GM23248 (cell line): ENCODE measurements around the gene IQSEC1. TPM values are rescaled to one million over a fixed set of nuclear protein-coding genes. Genes with fewer than 3 reads are reported as not detected.

Source experiments
- DNase-seq: peaks from one replicate; pipeline ENCODE4 v3.0.0-alpha.2; 2015
- H2AFZ ChIP-seq: fragments of 200-600 bp; sonication (generic); 2 replicates; pipeline ENCODE4 v1.6.1; 2016; ENCODE audit warnings: antibody characterized with exemption
- H3F3A ChIP-seq: fragments of 200-600 bp; sonication (generic); 2 replicates; pipeline ENCODE4 v1.6.1; 2016; ENCODE audit warnings: mild to moderate bottlenecking, antibody characterized with exemption, mixed run types; ENCODE audit not compliant: insufficient read depth
- H3K27ac ChIP-seq: fragments of 200-600 bp; sonication (generic); 2 replicates; pipeline ENCODE4 v1.5.1; 2016; ENCODE audit warnings: mild to moderate bottlenecking
- H3K27me3 ChIP-seq: fragments of 200-600 bp; sonication (generic); replicated peaks from 2 replicates; pipeline ENCODE4 v1.6.1; 2016; ENCODE audit warnings: mild to moderate bottlenecking; ENCODE audit not compliant: insufficient read depth
- H3K36me3 ChIP-seq: fragments of 200-600 bp; sonication (generic); 2 replicates; pipeline ENCODE4 v1.6.1; 2016; ENCODE audit warnings: low read depth, mild to moderate bottlenecking
- H3K4me1 ChIP-seq: fragments of 200-600 bp; sonication (generic); 2 replicates; pipeline ENCODE4 v1.6.1; 2016; ENCODE audit warnings: mild to moderate bottlenecking; ENCODE audit not compliant: insufficient read depth
- H3K4me2 ChIP-seq: fragments of 200-600 bp; sonication (generic); one replicate; pipeline ENCODE4 v1.6.1; 2016; ENCODE audit warnings: mild to moderate bottlenecking; ENCODE audit not compliant: unreplicated experiment
- H3K4me3 ChIP-seq: fragments of 200-600 bp; sonication (generic); 2 replicates; pipeline ENCODE4 v1.5.1; 2016; ENCODE audit warnings: mild to moderate bottlenecking
- H3K79me2 ChIP-seq: fragments of 200-600 bp; sonication (generic); 2 replicates; pipeline ENCODE4 v1.6.1; 2016; ENCODE audit warnings: mild to moderate bottlenecking; ENCODE audit not compliant: insufficient read depth
- H3K9ac ChIP-seq: fragments of 200-600 bp; sonication (generic); 2 replicates; pipeline ENCODE4 v1.6.1; 2016; ENCODE audit warnings: mild to moderate bottlenecking
- H3K9me2 ChIP-seq: fragments of 200-600 bp; sonication (generic); 2 replicates; pipeline ENCODE4 v1.6.1; 2016; ENCODE audit warnings: mixed run types, mild to moderate bottlenecking, moderate library complexity; ENCODE audit not compliant: insufficient read depth
- H3K9me3 ChIP-seq: fragments of 200-600 bp; sonication (generic); one replicate; pipeline ENCODE4 v1.6.1; 2017; ENCODE audit warnings: low read depth
- H4K20me1 ChIP-seq: fragments of 200-600 bp; sonication (generic); 2 replicates; pipeline ENCODE4 v1.6.0; 2016; ENCODE audit not compliant: insufficient read depth
- EZH2 ChIP-seq: fragments of 200-600 bp; sonication (generic); IDR thresholded peaks from 2 replicates; pipeline ENCODE4 v1.6.1; 2018; ENCODE audit warnings: antibody characterized with exemption, mild to moderate bottlenecking; ENCODE audit not compliant: insufficient read depth, poor library complexity, severe bottlenecking
- EZH2phosphoT487 ChIP-seq: fragments of 200-600 bp; sonication (generic); IDR thresholded peaks from 2 replicates; pipeline ENCODE4 v1.6.1; 2018; ENCODE audit warnings: antibody characterized with exemption, moderate library complexity, mild to moderate bottlenecking, low read depth; ENCODE audit not compliant: insufficient read depth
- WGBS, 2 experiments: methylation state at CpG; one replicate each; pipeline ENCODE4 v1.1.6; 2015 to 2017; ENCODE audit warnings: low lambda C conversion rate in 2 of 2, low coverage in 1 of 2; ENCODE audit errors: missing lambda C conversion rate in 2 of 2; 5-methylcytosine and 5-hydroxymethylcytosine counted together
- in situ Hi-C: fragments of 300-500 bp; cut with MboI; formaldehyde crosslinking; loops from 2 replicates; pipeline ENCODE4 v1.15.0; 2020
- polyA plus RNA-seq: library from polyadenylated mRNA; unstranded; fragments of >200 nt; fragmentation: Nextera tagmentation; extraction: Ambion mirVana; gene quantifications from 2 replicates; pipeline ENCODE4 v1.2.1, GENCODE V29; 2016
- total RNA-seq: library from RNA; depleted of rRNA; stranded (reverse); fragments of >200 nt; shearing (Covaris generic); gene quantifications from 2 replicates; pipeline ENCODE4 v1.2.3, GENCODE V29; 2014

Gene IQSEC1
- total and polyA plus RNA-seq, 2 experiments from 2014 or later = 5.1 to 21.6 TPM

GRCh38 chr3:12906916-12907290 lies 166.3 kb downstream of the IQSEC1 start:
- TF ChIP-seq EZH2phosphoT487 = no peak
- TF ChIP-seq EZH2 = no peak
- Histone ChIP-seq H3K9ac (no peak overlapping the region), H3K4me3 (no peak overlapping the region), H3K27me3 (no peaks in the 10 kb centered on the region), H3K4me1 (no peaks in the 10 kb centered on the region), H3K9me3 (no peaks in the 10 kb centered on the region), H3K36me3 (no peaks in the 10 kb centered on the region; the same call in 1 of the 2 replicates), H3F3A (no peaks in the 10 kb centered on the region), H3K9me2 (no peaks in the 10 kb centered on the region), H2AFZ (no peak overlapping the region), H3K27ac (no peak overlapping the region), H3K4me2 (no peak overlapping the region), H3K79me2 (no peaks in the 10 kb centered on the region), H4K20me1 (no peaks in the 10 kb centered on the region)
- WGBS, 2 experiments = 80 to 83% methylated on average over 5 of the region's 5 CpGs
- no peak for DNase-seq
- in situ Hi-C loops = no loop called here

- no peak overlapping the region for H3K4me2 ChIP-seq
- no peak overlapping the region for H3K9ac ChIP-seq
- H3K4me3 ChIP-seq = no peak overlapping the region
- in situ Hi-C loops = no loop called here
- H3K36me3 ChIP-seq = no peaks in the 10 kb centered on the region; the same call in 1 of the 2 replicates
- no peaks in the 10 kb centered on the region for H4K20me1 ChIP-seq
- H3K4me1 ChIP-seq = no peaks in the 10 kb centered on the region
- H3K79me2 ChIP-seq = no peaks in the 10 kb centered on the region
- H2AFZ ChIP-seq = no peak overlapping the region
- H3K9me2 ChIP-seq = no peaks in the 10 kb centered on the region
- no peaks in the 10 kb centered on the region for H3K9me3 ChIP-seq
- H3F3A ChIP-seq = no peaks in the 10 kb centered on the region
- no peaks in the 10 kb centered on the region for H3K27me3 ChIP-seq
- no peak for TF ChIP-seq EZH2
- TF ChIP-seq EZH2phosphoT487 = no peak
- H3K27ac ChIP-seq = no peak overlapping the region
- DNase-seq = no peak
- 80 to 86% methylated on average over 19 to 20 of the region's 20 CpGs for WGBS, 2 experiments
Measured at GRCh38 chr3:12906141-12906915, 166.9 kb downstream of the IQSEC1 start.

- H3K4me3 ChIP-seq = no peak overlapping the region
- H3K9me2 ChIP-seq = no peaks in the 10 kb centered on the region
- H3K4me1 ChIP-seq = no peaks in the 10 kb centered on the region
- H3K27me3 ChIP-seq = no peaks in the 10 kb centered on the region
- no peak overlapping the region for H3K9ac ChIP-seq
- H4K20me1 ChIP-seq = no peaks in the 10 kb centered on the region
- WGBS, 2 experiments = 88 to 89% methylated on average over 21 of the region's 21 CpGs
- no peaks in the 10 kb centered on the region for H3K79me2 ChIP-seq
- H3K36me3 ChIP-seq = no peaks in the 10 kb centered on the region; the same call in 1 of the 2 replicates
- no peaks in the 10 kb centered on the region for H3K9me3 ChIP-seq
- no peaks in the 10 kb centered on the region for H3F3A ChIP-seq
- in situ Hi-C loops = no loop called here
- no peak for DNase-seq
- H3K4me2 ChIP-seq = no peak overlapping the region
- no peak overlapping the region for H3K27ac ChIP-seq
- TF ChIP-seq EZH2 = no peak
- no peak for TF ChIP-seq EZH2phosphoT487
- H2AFZ ChIP-seq = no peak overlapping the region
Measured at GRCh38 chr3:12905316-12906071, 167.7 kb downstream of the IQSEC1 start.

GRCh38 chr3:12904951-12905315 lies 168.3 kb downstream of the IQSEC1 start:
- no peak for TF ChIP-seq EZH2
- TF ChIP-seq EZH2phosphoT487 = no peak
- Histone ChIP-seq H2AFZ (no peak overlapping the region), H3K4me1 (no peaks in the 10 kb centered on the region), H3K27me3 (no peaks in the 10 kb centered on the region), H3K27ac (no peak overlapping the region), H3K9me2 (no peaks in the 10 kb centered on the region), H3K9ac (no peak overlapping the region), H3F3A (no peaks in the 10 kb centered on the region), H3K4me3 (no peak overlapping the region), H3K79me2 (no peaks in the 10 kb centered on the region), H3K36me3 (no peaks in the 10 kb centered on the region; the same call in 1 of the 2 replicates), H4K20me1 (no peaks in the 10 kb centered on the region), H3K9me3 (no peaks in the 10 kb centered on the region), H3K4me2 (no peak overlapping the region)
- in situ Hi-C loops = no loop called here
- 82 to 83% methylated on average over 7 of the region's 7 CpGs for WGBS, 2 experiments
- no peak for DNase-seq
